Sigmoid colon (tissue), 7 donors: ENCODE results near the gene PANX1. TPM values are rescaled to one million over a fixed set of nuclear protein-coding genes. Genes with fewer than 3 reads are reported as not detected.

ENCODE experiments used
- DNase-seq: peaks from one replicate; pipeline ENCODE4 v3.0.0-alpha.2; 2019
- H3K27ac ChIP-seq, 4 donors: fragments of 200-600 bp; sonication (generic); one replicate each; pipeline ENCODE4 v1.5.1; 2016 to 2019; ENCODE audit warnings: mild to moderate bottlenecking in 1 of 4
- H3K27me3 ChIP-seq, 3 donors: fragments of 200-600 bp; sonication (generic); one replicate each; pipeline ENCODE4 v1.5.1; 2019; ENCODE audit warnings: mild to moderate bottlenecking in 1 of 3
- H3K36me3 ChIP-seq, 4 donors: fragments of 200-600 bp; sonication (generic); one replicate each; pipeline ENCODE4 v1.5.1; 2016 to 2019
- H3K4me1 ChIP-seq, 4 donors: fragments of 200-600 bp; sonication (generic); one replicate each; pipeline ENCODE4 v1.5.1; 2017 to 2019
- H3K4me3 ChIP-seq, 4 donors: fragments of 200-600 bp; sonication (generic); one replicate each; pipeline ENCODE4 v1.5.1; 2017 to 2019; ENCODE audit warnings: mild to moderate bottlenecking in 2 of 4, moderate library complexity in 1 of 4
- H3K9me3 ChIP-seq, 4 donors: fragments of 200-600 bp in 3 of 4; sonication (generic) in 3 of 4; one replicate each; pipeline versions ENCODE4 v1.5.1 to v1.6.1; 2013 to 2019
- EP300 ChIP-seq, 4 donors: sonication (generic); formaldehyde crosslinking; IDR thresholded peaks; one replicate each; pipeline ENCODE4 v1.6.1; 2017; ENCODE audit warnings: antibody characterized with exemption in 4 of 4
- POLR2A ChIP-seq, 2 donors: fragments of 450-650 bp; IDR thresholded peaks; one replicate each; pipeline ENCODE4 v1.6.1; 2016; ENCODE audit warnings: antibody characterized with exemption in 2 of 2, mild to moderate bottlenecking in 2 of 2, moderate library complexity in 2 of 2
- POLR2AphosphoS5 ChIP-seq, 4 donors: sonication (generic); formaldehyde crosslinking; IDR thresholded peaks; one replicate each; pipeline ENCODE4 v1.6.1; 2017; ENCODE audit warnings: antibody characterized with exemption in 4 of 4
- WGBS, 2 donors: extraction: QIAGEN DNeasy Blood & Tissue Kit; methylation state at CpG; one replicate each; pipeline ENCODE4 v1.1.7; 2013; 5-methylcytosine and 5-hydroxymethylcytosine counted together
- intact Hi-C: fragments of 100-400 bp; cut with DNase I; formaldehyde crosslinking; loops from one replicate; pipeline ENCODE4 v1.15.1; 2023
- polyA plus RNA-seq, 3 donors: library from polyadenylated mRNA; stranded (reverse); fragments of 200-250 nt; gene quantifications; one replicate each; pipeline ENCODE4 v1.2.3, GENCODE V29; 2013
- total RNA-seq, 4 donors: library from RNA; depleted of rRNA; stranded (reverse); fragments of >200 nt; gene quantifications; one replicate each; pipeline ENCODE4 v1.1.0, GENCODE V29; 2016
- TF ChIP-seq, protein P1 (sequence below), 4 experiments: fragments of 450-650 bp in 3 of 4; fragments of 200-600 bp in 1 of 4; IDR thresholded peaks; one replicate each; pipeline ENCODE4 v1.5.1; 2016 to 2019; ENCODE audit warnings: antibody characterized with exemption in 4 of 4, mild to moderate bottlenecking in 3 of 4, moderate library complexity in 2 of 4
- donor health status: healthy with polysubstance abuse.
- donor health status: Bipolar disorder and iron deficiency.
- donor health status: healthy.

Gene PANX1
- total and polyA plus RNA-seq, 7 donors = 1.2 to 35.7 (median 21.6) TPM

- Histone ChIP-seq H3K27me3 (no peaks in the 10 kb centered on the region), H3K27ac (no peak overlapping the region), H3K4me1 (peaks cover 0 to 26% (median 13%) of the 10 kb centered on the region in 4 donors), H3K36me3 (peaks cover 0 to 26% (median 18%) of the 10 kb centered on the region in 4 donors), H3K9me3 (no peaks in the 10 kb centered on the region), H3K4me3 (no peak overlapping the region)
- DNase-seq = no peak
- 80 to 87% methylated on average over 1 of the region's 1 CpG for WGBS, 2 donors
- TF ChIP-seq, protein P1, sequence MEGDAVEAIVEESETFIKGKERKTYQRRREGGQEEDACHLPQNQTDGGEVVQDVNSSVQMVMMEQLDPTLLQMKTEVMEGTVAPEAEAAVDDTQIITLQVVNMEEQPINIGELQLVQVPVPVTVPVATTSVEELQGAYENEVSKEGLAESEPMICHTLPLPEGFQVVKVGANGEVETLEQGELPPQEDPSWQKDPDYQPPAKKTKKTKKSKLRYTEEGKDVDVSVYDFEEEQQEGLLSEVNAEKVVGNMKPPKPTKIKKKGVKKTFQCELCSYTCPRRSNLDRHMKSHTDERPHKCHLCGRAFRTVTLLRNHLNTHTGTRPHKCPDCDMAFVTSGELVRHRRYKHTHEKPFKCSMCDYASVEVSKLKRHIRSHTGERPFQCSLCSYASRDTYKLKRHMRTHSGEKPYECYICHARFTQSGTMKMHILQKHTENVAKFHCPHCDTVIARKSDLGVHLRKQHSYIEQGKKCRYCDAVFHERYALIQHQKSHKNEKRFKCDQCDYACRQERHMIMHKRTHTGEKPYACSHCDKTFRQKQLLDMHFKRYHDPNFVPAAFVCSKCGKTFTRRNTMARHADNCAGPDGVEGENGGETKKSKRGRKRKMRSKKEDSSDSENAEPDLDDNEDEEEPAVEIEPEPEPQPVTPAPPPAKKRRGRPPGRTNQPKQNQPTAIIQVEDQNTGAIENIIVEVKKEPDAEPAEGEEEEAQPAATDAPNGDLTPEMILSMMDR (IDR thresholded peaks at IDR 0.05) = no peak
- no peak for TF ChIP-seq POLR2A (IDR thresholded peaks at IDR 0.05)
- no peak for TF ChIP-seq POLR2AphosphoS5 (IDR thresholded peaks at IDR 0.05)
- TF ChIP-seq EP300 (IDR thresholded peaks at IDR 0.05) = no peak
- intact Hi-C loops = loop anchor here (5.0 kb wide), 1 partner anchor 233 kb away; no protein-coding TSS in a partner anchor
Observed at GRCh38 chr11:94184362-94184761, 55.7 kb downstream of the PANX1 start.

DNA sequence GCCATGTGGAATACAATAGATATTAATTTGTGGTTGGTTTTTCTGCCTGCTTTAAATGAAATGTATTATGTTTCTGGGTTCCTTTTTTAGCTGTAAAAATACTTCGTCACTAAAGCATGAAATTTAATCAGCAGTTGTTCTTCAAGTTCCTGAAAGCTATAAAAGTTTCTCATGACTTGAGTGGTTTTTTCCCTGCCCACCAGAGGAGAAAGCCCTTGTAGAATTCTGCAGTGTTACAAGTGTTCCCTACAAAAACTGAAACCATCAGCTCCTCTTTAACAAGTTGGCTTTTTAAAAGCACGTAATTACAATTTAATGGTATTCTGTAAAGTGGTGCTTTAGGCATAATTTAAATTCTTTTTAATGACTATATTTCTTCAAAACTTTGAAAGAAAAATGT, 56.2 kb downstream of the PANX1 start:
- DNase-seq = no peak
- Histone ChIP-seq H3K36me3 (peaks cover 0 to 22% (median 14%) of the 10 kb centered on the region in 4 donors), H3K9me3 (no peaks in the 10 kb centered on the region), H3K4me3 (no peak overlapping the region), H3K27me3 (no peaks in the 10 kb centered on the region), H3K4me1 (peaks cover 0 to 26% (median 13%) of the 10 kb centered on the region in 4 donors), H3K27ac (no peak overlapping the region)
- WGBS, 2 donors = 73 to 94% methylated on average over 2 of the region's 2 CpGs
- TF ChIP-seq POLR2AphosphoS5 (IDR thresholded peaks at IDR 0.05) = no peak
- TF ChIP-seq POLR2A (IDR thresholded peaks at IDR 0.05) = no peak
- TF ChIP-seq, protein P1 (IDR thresholded peaks at IDR 0.05) = no peak
- no peak for TF ChIP-seq EP300 (IDR thresholded peaks at IDR 0.05)
- intact Hi-C loops = loop anchor here (5.0 kb wide), 1 partner anchor 232 kb away; no protein-coding TSS in a partner anchor

- intact Hi-C loops = no loop called here
- no peaks in the 10 kb centered on the region for H3K9me3 ChIP-seq
- no peaks in the 10 kb centered on the region for H3K27me3 ChIP-seq
- peaks cover 0 to 26% (median 13%) of the 10 kb centered on the region in 4 donors for H3K4me1 ChIP-seq
- H3K4me3 ChIP-seq = no peak overlapping the region
- TF ChIP-seq EP300 (IDR thresholded peaks at IDR 0.05) (no peak), POLR2AphosphoS5 (IDR thresholded peaks at IDR 0.05) (no peak), POLR2A (IDR thresholded peaks at IDR 0.05) (no peak)
- TF ChIP-seq, protein P1 (IDR thresholded peaks at IDR 0.05) = no peak
- H3K27ac ChIP-seq = no peak overlapping the region
- DNase-seq = no peak
- peaks cover 0 to 15% (median 9%) of the 10 kb centered on the region in 4 donors for H3K36me3 ChIP-seq
Observed at GRCh38 chr11:94185416-94186084, 56.9 kb downstream of the PANX1 start.

- no peak overlapping the region for H3K4me3 ChIP-seq
- H3K27me3 ChIP-seq = no peaks in the 10 kb centered on the region
- no peak overlapping the region for H3K27ac ChIP-seq
- intact Hi-C loops = no loop called here
- 92% methylated on average over 8 of the region's 8 CpGs for WGBS, 2 donors
- no peaks in the 10 kb centered on the region for H3K9me3 ChIP-seq
- no peak for DNase-seq
- no peak for TF ChIP-seq EP300 (IDR thresholded peaks at IDR 0.05)
- no peak for TF ChIP-seq POLR2A (IDR thresholded peaks at IDR 0.05)
- TF ChIP-seq, protein P1 (IDR thresholded peaks at IDR 0.05) = no peak
- TF ChIP-seq POLR2AphosphoS5 (IDR thresholded peaks at IDR 0.05) = no peak
- H3K36me3 ChIP-seq = peaks cover 0 to 4% (median 0%) of the 10 kb centered on the region in 4 donors
- H3K4me1 ChIP-seq = peaks cover 0 to 26% (median 13%) of the 10 kb centered on the region in 4 donors
Observed at GRCh38 chr11:94186342-94187203, 57.9 kb downstream of the PANX1 start.
